Measurements from ENCODE around the gene MKI67.

MKI67 gene

GRCh38 chr10:128128582-128128981, 2.4 kb upstream of the MKI67 start:
- no peaks in the 10 kb centered on the region for H3K36me3 ChIP-seq (ENCODE audit: control insufficient read depth in 1 of 2, insufficient read depth in 2 of 2, low read length in 2 of 2)
- no peaks in the 10 kb centered on the region for H3K9me3 ChIP-seq (ENCODE audit: control insufficient read depth in 1 of 2, low read length in 2 of 2)
- peaks cover 3 to 10% of the 10 kb centered on the region in 2 donors for H3K27me3 ChIP-seq (ENCODE audit: control insufficient read depth in 1 of 2, insufficient read depth in 2 of 2, low read length in 2 of 2)
- H3K27ac ChIP-seq (ENCODE audit: low read depth, low read length): no peak overlapping the region
- no peak overlapping the region for H3K9ac ChIP-seq (ENCODE audit: low read depth in 1 of 2, low read length in 2 of 2)
- no peak overlapping the region for H3K4me3 ChIP-seq (ENCODE audit: low read depth in 1 of 2, low read length in 2 of 2)
- peaks cover 12 to 22% of the 10 kb centered on the region in 2 donors for H3K4me1 ChIP-seq (ENCODE audit: control insufficient read depth in 1 of 2, insufficient read depth in 2 of 2, low read length in 2 of 2)

GRCh38 chr10:128125416-128125943, 743 bp downstream of the MKI67 start:
- Histone ChIP-seq H3K36me3 (ENCODE audit: control insufficient read depth in 1 of 2, insufficient read depth in 2 of 2, low read length in 2 of 2) (no peaks in the 10 kb centered on the region), H3K4me1 (ENCODE audit: control insufficient read depth in 1 of 2, insufficient read depth in 2 of 2, low read length in 2 of 2) (peaks cover 12 to 22% of the 10 kb centered on the region in 2 donors), H3K9ac (ENCODE audit: low read depth in 1 of 2, low read length in 2 of 2) (peak overlapping the region; percentile 56 to 62), H3K9me3 (ENCODE audit: control insufficient read depth in 1 of 2, low read length in 2 of 2) (no peaks in the 10 kb centered on the region), H3K4me3 (ENCODE audit: low read depth in 1 of 2, low read length in 2 of 2) (peak overlapping the region; percentile 72 to 79), H3K27ac (ENCODE audit: low read depth, low read length) (no peak overlapping the region), H3K27me3 (ENCODE audit: control insufficient read depth in 1 of 2, insufficient read depth in 2 of 2, low read length in 2 of 2) (peaks cover 3 to 10% of the 10 kb centered on the region in 2 donors)

- peaks cover 3 to 10% of the 10 kb centered on the region in 2 donors for H3K27me3 ChIP-seq (ENCODE audit: control insufficient read depth in 1 of 2, insufficient read depth in 2 of 2, low read length in 2 of 2)
- H3K36me3 ChIP-seq (ENCODE audit: control insufficient read depth in 1 of 2, insufficient read depth in 2 of 2, low read length in 2 of 2): no peaks in the 10 kb centered on the region
- peak overlapping the region; percentile 56 to 62 for H3K9ac ChIP-seq (ENCODE audit: low read depth in 1 of 2, low read length in 2 of 2)
- H3K9me3 ChIP-seq (ENCODE audit: control insufficient read depth in 1 of 2, low read length in 2 of 2): no peaks in the 10 kb centered on the region
- H3K27ac ChIP-seq (ENCODE audit: low read depth, low read length): no peak overlapping the region
- H3K4me1 ChIP-seq (ENCODE audit: control insufficient read depth in 1 of 2, insufficient read depth in 2 of 2, low read length in 2 of 2): peaks cover 12 to 22% of the 10 kb centered on the region in 2 donors
- peak overlapping the region; percentile 72 to 79 for H3K4me3 ChIP-seq (ENCODE audit: low read depth in 1 of 2, low read length in 2 of 2)
Measured at GRCh38 chr10:128124813-128125403, 1.3 kb downstream of the MKI67 start.

- Histone ChIP-seq H3K4me1 (ENCODE audit: control insufficient read depth in 1 of 2, insufficient read depth in 2 of 2, low read length in 2 of 2) (peaks cover 12 to 22% of the 10 kb centered on the region in 2 donors), H3K4me3 (ENCODE audit: low read depth in 1 of 2, low read length in 2 of 2) (peak overlapping the region; percentile 72 to 79), H3K9me3 (ENCODE audit: control insufficient read depth in 1 of 2, low read length in 2 of 2) (no peaks in the 10 kb centered on the region), H3K36me3 (ENCODE audit: control insufficient read depth in 1 of 2, insufficient read depth in 2 of 2, low read length in 2 of 2) (no peaks in the 10 kb centered on the region), H3K27ac (ENCODE audit: low read depth, low read length) (no peak overlapping the region), H3K27me3 (ENCODE audit: control insufficient read depth in 1 of 2, insufficient read depth in 2 of 2, low read length in 2 of 2) (peaks cover 3 to 10% of the 10 kb centered on the region in 2 donors), H3K9ac (ENCODE audit: low read depth in 1 of 2, low read length in 2 of 2) (no peak overlapping the region)
Measured at GRCh38 chr10:128123846-128124245, 2.4 kb downstream of the MKI67 start.

- Histone ChIP-seq H3K36me3 (ENCODE audit: control insufficient read depth in 1 of 2, insufficient read depth in 2 of 2, low read length in 2 of 2) (no peaks in the 10 kb centered on the region), H3K4me3 (ENCODE audit: low read depth in 1 of 2, low read length in 2 of 2) (no peak overlapping the region), H3K27me3 (ENCODE audit: control insufficient read depth in 1 of 2, insufficient read depth in 2 of 2, low read length in 2 of 2) (peaks cover 3 to 10% of the 10 kb centered on the region in 2 donors), H3K4me1 (ENCODE audit: control insufficient read depth in 1 of 2, insufficient read depth in 2 of 2, low read length in 2 of 2) (peaks cover 12 to 22% of the 10 kb centered on the region in 2 donors), H3K9me3 (ENCODE audit: control insufficient read depth in 1 of 2, low read length in 2 of 2) (no peaks in the 10 kb centered on the region), H3K9ac (ENCODE audit: low read depth in 1 of 2, low read length in 2 of 2) (no peak overlapping the region), H3K27ac (ENCODE audit: low read depth, low read length) (no peak overlapping the region)
Measured at GRCh38 chr10:128122931-128123330, 3.3 kb downstream of the MKI67 start.

- peaks cover 3 to 10% of the 10 kb centered on the region in 2 donors for H3K27me3 ChIP-seq (ENCODE audit: control insufficient read depth in 1 of 2, insufficient read depth in 2 of 2, low read length in 2 of 2)
- no peak overlapping the region for H3K9ac ChIP-seq (ENCODE audit: low read depth in 1 of 2, low read length in 2 of 2)
- H3K27ac ChIP-seq (ENCODE audit: low read depth, low read length): no peak overlapping the region
- H3K4me3 ChIP-seq (ENCODE audit: low read depth in 1 of 2, low read length in 2 of 2): no peak overlapping the region
- peaks cover 12 to 14% of the 10 kb centered on the region in 2 donors for H3K4me1 ChIP-seq (ENCODE audit: control insufficient read depth in 1 of 2, insufficient read depth in 2 of 2, low read length in 2 of 2)
- H3K36me3 ChIP-seq (ENCODE audit: control insufficient read depth in 1 of 2, insufficient read depth in 2 of 2, low read length in 2 of 2): peaks cover 0 to 5% of the 10 kb centered on the region in 2 donors
- H3K9me3 ChIP-seq (ENCODE audit: control insufficient read depth in 1 of 2, low read length in 2 of 2): no peaks in the 10 kb centered on the region
Measured at GRCh38 chr10:128121750-128122412, 4.3 kb downstream of the MKI67 start.

- Histone ChIP-seq H3K4me3 (ENCODE audit: low read depth in 1 of 2, low read length in 2 of 2) (no peak overlapping the region), H3K9ac (ENCODE audit: low read depth in 1 of 2, low read length in 2 of 2) (no peak overlapping the region), H3K9me3 (ENCODE audit: control insufficient read depth in 1 of 2, low read length in 2 of 2) (no peaks in the 10 kb centered on the region), H3K4me1 (ENCODE audit: control insufficient read depth in 1 of 2, insufficient read depth in 2 of 2, low read length in 2 of 2) (no peaks in the 10 kb centered on the region), H3K36me3 (ENCODE audit: control insufficient read depth in 1 of 2, insufficient read depth in 2 of 2, low read length in 2 of 2) (peaks cover 7 to 34% of the 10 kb centered on the region in 2 donors), H3K27ac (ENCODE audit: low read depth, low read length) (no peak overlapping the region), H3K27me3 (ENCODE audit: control insufficient read depth in 1 of 2, insufficient read depth in 2 of 2, low read length in 2 of 2) (no peaks in the 10 kb centered on the region)
Measured at GRCh38 chr10:128116851-128117615, 9.2 kb downstream of the MKI67 start.

GRCh38 chr10:128116187-128116586, 10.0 kb downstream of the MKI67 start:
- no peak overlapping the region for H3K4me3 ChIP-seq (ENCODE audit: low read depth in 1 of 2, low read length in 2 of 2)
- H3K36me3 ChIP-seq (ENCODE audit: control insufficient read depth in 1 of 2, insufficient read depth in 2 of 2, low read length in 2 of 2): peaks cover 7 to 34% of the 10 kb centered on the region in 2 donors
- H3K9me3 ChIP-seq (ENCODE audit: control insufficient read depth in 1 of 2, low read length in 2 of 2): no peaks in the 10 kb centered on the region
- H3K9ac ChIP-seq (ENCODE audit: low read depth in 1 of 2, low read length in 2 of 2): no peak overlapping the region
- H3K27ac ChIP-seq (ENCODE audit: low read depth, low read length): no peak overlapping the region
- H3K4me1 ChIP-seq (ENCODE audit: control insufficient read depth in 1 of 2, insufficient read depth in 2 of 2, low read length in 2 of 2): no peaks in the 10 kb centered on the region
- no peaks in the 10 kb centered on the region for H3K27me3 ChIP-seq (ENCODE audit: control insufficient read depth in 1 of 2, insufficient read depth in 2 of 2, low read length in 2 of 2)

GRCh38 chr10:128115356-128115755, 10.9 kb downstream of the MKI67 start:
- Histone ChIP-seq H3K9ac (ENCODE audit: low read depth in 1 of 2, low read length in 2 of 2) (no peak overlapping the region), H3K27ac (ENCODE audit: low read depth, low read length) (no peak overlapping the region), H3K9me3 (ENCODE audit: control insufficient read depth in 1 of 2, low read length in 2 of 2) (no peaks in the 10 kb centered on the region), H3K27me3 (ENCODE audit: control insufficient read depth in 1 of 2, insufficient read depth in 2 of 2, low read length in 2 of 2) (no peaks in the 10 kb centered on the region), H3K4me3 (ENCODE audit: low read depth in 1 of 2, low read length in 2 of 2) (no peak overlapping the region), H3K36me3 (ENCODE audit: control insufficient read depth in 1 of 2, insufficient read depth in 2 of 2, low read length in 2 of 2) (peaks cover 7 to 34% of the 10 kb centered on the region in 2 donors), H3K4me1 (ENCODE audit: control insufficient read depth in 1 of 2, insufficient read depth in 2 of 2, low read length in 2 of 2) (no peaks in the 10 kb centered on the region)

GRCh38 chr10:128114901-128115300, 11.3 kb downstream of the MKI67 start:
- Histone ChIP-seq H3K9ac (ENCODE audit: low read depth in 1 of 2, low read length in 2 of 2) (no peak overlapping the region), H3K4me1 (ENCODE audit: control insufficient read depth in 1 of 2, insufficient read depth in 2 of 2, low read length in 2 of 2) (no peaks in the 10 kb centered on the region), H3K27me3 (ENCODE audit: control insufficient read depth in 1 of 2, insufficient read depth in 2 of 2, low read length in 2 of 2) (no peaks in the 10 kb centered on the region), H3K36me3 (ENCODE audit: control insufficient read depth in 1 of 2, insufficient read depth in 2 of 2, low read length in 2 of 2) (peaks cover 7 to 34% of the 10 kb centered on the region in 2 donors), H3K4me3 (ENCODE audit: low read depth in 1 of 2, low read length in 2 of 2) (no peak overlapping the region), H3K27ac (ENCODE audit: low read depth, low read length) (no peak overlapping the region), H3K9me3 (ENCODE audit: control insufficient read depth in 1 of 2, low read length in 2 of 2) (no peaks in the 10 kb centered on the region)
